GF-D8 (cell line): ENCODE measurements around the gene CD8A.
"Not testable (repeated sequence)": the region's sequence is repeated elsewhere in the genome, so short reads cannot be mapped to it uniquely, and the experiment has no call there.

ENCODE experiments used
- DNase-seq: peaks from one replicate; lab custom pipeline; 2025; lab: John Stamatoyannopoulos, UW

Gene CD8A

GRCh38 chr2:86790676-86791572 lies at the start of gene CD8A:
TSS of gene CD8A (minus strand) at chr2:86790913. CDS start at chr2:86790825, 88 bp downstream.
- no peak for DNase-seq

- not testable (repeated sequence) for DNase-seq
Observed at GRCh38 chr2:86839871-86840548, 49.3 kb upstream of the CD8A start.

- not testable (repeated sequence) for DNase-seq
Observed at GRCh38 chr2:86839455-86839854, 48.7 kb upstream of the CD8A start.

GRCh38 chr2:86837714-86838113 lies 47.0 kb upstream of the CD8A start:
- not testable (repeated sequence) for DNase-seq

DNA sequence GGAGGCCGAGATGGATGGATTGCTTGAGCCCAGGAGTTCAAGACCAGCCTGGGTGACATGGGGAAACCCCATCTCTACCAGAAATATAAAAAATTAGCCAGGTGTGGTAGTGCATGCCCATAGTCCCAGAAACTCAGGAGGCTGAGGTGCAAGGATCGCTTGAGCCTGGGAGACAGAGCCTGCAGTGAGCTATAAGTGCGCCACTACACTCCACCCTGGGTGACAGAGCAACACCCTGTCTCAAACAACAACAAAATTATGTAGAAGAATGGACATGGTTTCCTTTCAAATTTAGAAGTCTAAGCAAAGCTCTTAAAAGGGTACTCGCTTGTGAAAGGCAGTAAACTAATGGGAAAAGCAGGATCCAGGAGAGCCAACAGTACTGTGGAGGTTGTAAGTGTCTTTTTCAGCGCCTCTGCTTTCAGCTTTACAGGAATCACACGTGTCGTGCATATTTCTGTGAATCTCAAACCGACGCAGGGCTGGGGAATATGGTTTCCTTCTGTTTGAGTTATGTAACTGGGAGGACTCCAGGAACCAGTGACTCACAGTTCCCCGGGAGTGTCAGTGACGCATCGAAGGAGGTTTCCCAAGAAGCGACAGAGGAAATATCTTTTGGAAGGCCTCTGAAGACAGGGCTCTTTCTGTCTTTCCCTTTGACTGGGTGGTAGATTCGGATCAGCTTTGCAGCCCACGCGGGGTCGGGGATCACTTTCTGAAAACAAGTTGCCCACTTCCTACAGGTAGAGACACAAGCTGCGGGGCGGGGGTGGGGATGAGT lies 46.4 kb upstream of the CD8A start:
- DNase-seq: peak; percentile 74

DNA sequence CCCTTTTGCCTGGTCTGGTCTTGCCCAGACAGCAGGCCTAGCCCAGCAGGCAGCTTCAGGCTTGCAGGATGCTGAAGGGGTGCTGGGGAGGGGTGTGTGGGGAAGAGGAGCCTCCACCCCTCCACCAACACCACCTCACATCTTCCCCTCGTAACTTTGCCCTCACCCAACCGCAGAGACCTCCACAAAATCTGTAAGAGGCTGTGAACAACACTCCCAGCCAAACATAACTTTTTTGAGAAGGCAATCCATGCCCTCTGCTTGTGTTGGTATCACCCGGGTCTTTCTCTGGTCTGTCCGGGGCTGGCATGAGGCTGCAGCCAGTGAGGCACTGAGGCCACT lies 44.8 kb upstream of the CD8A start:
- DNase-seq: not testable (repeated sequence)

- DNase-seq: no peak
Observed at GRCh38 chr2:86833315-86833714, 42.6 kb upstream of the CD8A start.

DNA sequence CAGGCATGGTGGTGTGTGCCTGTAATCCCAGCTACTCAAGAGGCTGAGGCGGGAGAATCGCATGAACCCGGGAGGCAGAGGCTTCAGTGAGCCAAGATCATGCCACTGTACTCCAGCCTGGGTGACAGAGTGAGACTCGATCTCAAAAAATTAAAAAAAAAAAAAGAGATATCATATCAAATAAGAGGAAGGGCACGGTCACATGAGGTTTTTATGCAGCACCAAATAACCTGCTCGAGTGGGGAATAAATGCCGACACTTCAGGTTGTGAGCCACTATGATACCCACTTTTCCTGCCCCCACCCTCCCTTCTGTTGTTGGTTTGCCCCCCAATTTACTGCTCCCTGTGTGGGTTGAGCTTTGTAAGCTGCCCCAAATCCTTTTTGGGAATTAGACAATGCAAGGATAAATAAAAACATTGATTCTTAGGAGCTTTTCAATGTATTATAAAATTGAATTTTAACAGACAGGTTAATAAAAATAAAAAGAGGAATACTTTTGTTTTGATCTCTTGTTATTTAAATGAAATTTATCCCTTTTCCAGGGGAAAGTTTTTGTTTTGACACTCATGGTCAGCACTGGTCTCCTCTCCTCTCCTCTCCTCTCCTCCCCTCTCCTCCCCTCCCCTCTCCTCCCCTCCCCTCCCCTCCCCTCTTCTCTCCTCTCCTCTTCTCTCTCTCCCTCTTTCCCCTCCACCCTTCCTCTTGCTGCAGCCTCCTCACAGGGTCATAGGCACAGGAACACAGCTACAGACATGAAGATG lies 41.8 kb upstream of the CD8A start:
- DNase-seq: no peak

- no peak for DNase-seq
Observed at GRCh38 chr2:86831537-86831936, 40.8 kb upstream of the CD8A start.

GRCh38 chr2:86826951-86827350 lies 36.2 kb upstream of the CD8A start:
- DNase-seq: no peak

GRCh38 chr2:86825693-86826381 lies 35.1 kb upstream of the CD8A start:
- DNase-seq: no peak

DNA sequence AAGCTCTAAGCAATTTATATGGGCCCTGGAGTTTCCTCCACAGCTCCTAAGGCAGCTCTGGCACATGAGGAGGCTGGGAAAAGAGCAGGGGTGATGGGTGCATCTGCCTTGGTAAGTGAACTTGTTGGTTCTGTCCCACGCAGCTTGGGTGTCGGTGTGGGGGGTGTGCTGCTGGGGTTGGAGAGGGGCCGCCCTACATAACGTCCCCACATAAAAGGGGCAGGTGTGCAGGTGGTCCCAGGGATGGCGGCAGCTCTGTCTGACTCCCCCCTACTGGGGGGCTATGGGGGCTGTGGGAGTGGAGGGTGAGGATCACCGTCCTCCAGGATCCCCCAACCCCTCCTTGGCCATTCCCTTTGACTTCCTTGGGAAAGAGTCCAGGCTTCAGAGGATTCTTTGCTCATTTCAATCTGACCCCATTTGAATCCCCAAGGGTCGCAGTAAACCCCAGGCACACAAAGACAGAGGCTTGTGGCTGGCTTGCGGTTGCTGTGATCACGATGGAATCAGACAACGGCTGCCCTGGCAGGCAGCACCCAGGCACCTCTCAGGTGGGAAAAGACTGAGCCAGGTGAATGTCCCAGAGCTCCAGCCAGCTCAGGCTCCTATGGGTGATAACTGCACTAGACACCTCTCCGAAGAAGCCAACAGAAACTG lies 34.5 kb upstream of the CD8A start:
- no peak for DNase-seq

- no peak for DNase-seq
Observed at GRCh38 chr2:86822668-86823345, 32.1 kb upstream of the CD8A start.

GRCh38 chr2:86821842-86822241 lies 31.1 kb upstream of the CD8A start:
- DNase-seq: no peak

DNA sequence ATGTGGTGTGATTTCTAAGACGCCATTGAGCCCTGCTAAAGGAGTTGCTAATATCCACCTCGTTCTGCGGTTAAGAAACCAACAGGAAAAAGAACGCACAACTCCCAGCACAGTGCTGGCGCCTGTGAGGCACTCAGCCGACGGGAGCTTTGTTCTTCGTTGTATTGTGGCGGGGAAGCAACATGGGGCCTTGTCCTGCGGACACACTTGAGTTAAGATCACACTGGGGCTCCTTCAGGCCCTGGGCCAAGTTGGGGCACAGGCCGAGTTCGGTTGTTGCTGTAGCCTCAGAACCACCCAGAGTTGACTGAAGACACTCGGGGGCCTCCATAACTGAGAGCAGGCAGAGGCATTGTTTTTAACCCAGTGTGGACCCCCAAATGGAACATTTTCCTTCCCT lies 30.6 kb upstream of the CD8A start:
- no peak for DNase-seq

GRCh38 chr2:86818957-86819356 lies 28.2 kb upstream of the CD8A start:
- no peak for DNase-seq

- DNase-seq: no peak
Observed at GRCh38 chr2:86818114-86818801, 27.5 kb upstream of the CD8A start.

GRCh38 chr2:86815611-86816010 lies 24.9 kb upstream of the CD8A start:
- DNase-seq: no peak

DNA sequence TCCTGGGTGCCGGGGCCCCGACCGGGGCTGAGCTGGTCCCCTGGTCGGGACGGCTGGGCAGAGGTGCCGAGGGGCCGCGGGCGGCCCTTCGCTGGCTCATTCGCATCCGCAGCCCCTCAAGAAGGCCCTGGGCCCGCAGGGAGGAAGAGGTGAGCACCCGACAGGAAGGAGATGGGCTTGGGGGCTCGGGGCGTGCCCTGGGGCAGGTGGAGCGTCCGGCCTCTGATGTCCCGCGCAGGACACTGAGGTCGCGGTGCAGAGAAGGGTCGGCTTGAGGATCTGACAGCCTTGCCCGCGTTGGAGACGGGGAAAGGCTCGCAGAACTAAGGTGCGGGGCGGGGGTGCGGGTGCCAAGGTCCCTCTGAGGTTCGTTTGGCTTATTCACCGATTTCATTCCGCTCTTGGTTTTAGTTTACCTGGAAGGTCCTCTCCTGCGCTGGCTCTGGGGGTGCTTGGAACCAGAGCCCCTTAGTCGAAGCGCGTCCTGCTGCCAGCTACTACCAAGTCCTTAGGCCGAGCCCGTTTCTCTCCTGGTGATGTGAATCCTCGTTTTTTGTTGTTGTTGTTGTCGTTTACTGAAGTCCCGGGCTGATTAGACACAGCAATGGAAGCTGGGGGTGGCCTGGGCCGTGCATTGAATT lies 18.9 kb upstream of the CD8A start:
- no peak for DNase-seq
